ENCODE data around the gene WRNIP1.

DNA sequence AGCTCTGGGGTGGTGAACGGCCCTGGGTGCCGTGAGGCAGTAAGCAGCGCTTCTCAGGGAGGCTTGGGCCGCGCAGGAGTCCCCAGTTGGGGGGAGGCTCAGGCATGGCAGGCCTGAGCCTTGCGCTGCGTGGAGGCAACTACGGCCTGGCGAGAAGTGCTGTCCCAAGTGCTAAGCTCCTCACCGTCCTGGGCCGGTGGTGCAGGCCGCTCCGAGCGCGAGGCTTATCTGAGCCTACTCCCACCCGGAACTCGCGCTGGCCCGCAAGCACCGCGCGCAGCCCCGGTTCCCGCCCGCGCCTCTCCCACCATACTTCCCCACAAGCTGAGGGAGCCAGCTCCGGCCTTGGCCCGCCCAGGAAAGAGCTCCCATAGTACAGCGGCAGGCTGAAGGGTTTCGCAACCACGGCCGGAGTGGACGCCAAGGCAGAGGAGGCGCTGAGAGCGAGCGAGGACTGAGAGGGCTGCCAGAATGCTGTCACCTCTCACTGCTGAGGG lies 1.8 kb upstream of the WRNIP1 start:
- TF ChIP-seq, protein P1, sequence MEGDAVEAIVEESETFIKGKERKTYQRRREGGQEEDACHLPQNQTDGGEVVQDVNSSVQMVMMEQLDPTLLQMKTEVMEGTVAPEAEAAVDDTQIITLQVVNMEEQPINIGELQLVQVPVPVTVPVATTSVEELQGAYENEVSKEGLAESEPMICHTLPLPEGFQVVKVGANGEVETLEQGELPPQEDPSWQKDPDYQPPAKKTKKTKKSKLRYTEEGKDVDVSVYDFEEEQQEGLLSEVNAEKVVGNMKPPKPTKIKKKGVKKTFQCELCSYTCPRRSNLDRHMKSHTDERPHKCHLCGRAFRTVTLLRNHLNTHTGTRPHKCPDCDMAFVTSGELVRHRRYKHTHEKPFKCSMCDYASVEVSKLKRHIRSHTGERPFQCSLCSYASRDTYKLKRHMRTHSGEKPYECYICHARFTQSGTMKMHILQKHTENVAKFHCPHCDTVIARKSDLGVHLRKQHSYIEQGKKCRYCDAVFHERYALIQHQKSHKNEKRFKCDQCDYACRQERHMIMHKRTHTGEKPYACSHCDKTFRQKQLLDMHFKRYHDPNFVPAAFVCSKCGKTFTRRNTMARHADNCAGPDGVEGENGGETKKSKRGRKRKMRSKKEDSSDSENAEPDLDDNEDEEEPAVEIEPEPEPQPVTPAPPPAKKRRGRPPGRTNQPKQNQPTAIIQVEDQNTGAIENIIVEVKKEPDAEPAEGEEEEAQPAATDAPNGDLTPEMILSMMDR (IDR thresholded peaks at IDR 0.05): no peak
- TF ChIP-seq POLR2A (IDR thresholded peaks at IDR 0.05) (no peak), POLR2AphosphoS5 (IDR thresholded peaks at IDR 0.05) (no peak)
